Psoas muscle (tissue), 8 donors: ENCODE results near the gene ELMO1. TPM values are rescaled to one million over a fixed set of nuclear protein-coding genes. Genes with fewer than 3 reads are reported as not detected.

Source experiments
- ATAC-seq, 4 donors: fragments of 200-7000 bp; cut with Tn5 transposase; one replicate each; pipeline ENCODE4 v1.9.1; 2020; ENCODE audit warnings: moderate library complexity in 3 of 4, mild to moderate bottlenecking in 2 of 4
- DNase-seq, 2 donors: peaks; one replicate each; pipeline ENCODE4 v3.0.0-alpha.2; 2020
- H3K27ac ChIP-seq: fragments of 200-600 bp; one replicate; pipeline ENCODE4 v1.8.0; 2022
- H3K27me3 ChIP-seq, 3 donors: fragments of 200-600 bp in 1 of 3; one replicate each; pipeline versions ENCODE4 v1.6.1 to v1.8.0; 2013 to 2022; ENCODE audit warnings: low read length in 2 of 3, mild to moderate bottlenecking in 2 of 3, moderate library complexity in 1 of 3; ENCODE audit not compliant: insufficient read depth in 3 of 3
- H3K36me3 ChIP-seq, 2 donors: fragments of 200-600 bp in 1 of 2; one replicate each; pipeline versions ENCODE4 v1.6.1 to v1.8.0; 2013 to 2022; ENCODE audit warnings: low read depth in 1 of 2, mild to moderate bottlenecking in 1 of 2, moderate library complexity in 1 of 2; ENCODE audit not compliant: insufficient read depth in 1 of 2
- H3K4me1 ChIP-seq: fragments of 200-600 bp; one replicate; pipeline ENCODE4 v1.8.0; 2022
- H3K4me3 ChIP-seq: fragments of 200-600 bp; one replicate; pipeline ENCODE4 v1.8.0; 2022; ENCODE audit warnings: mild to moderate bottlenecking
- H3K9me3 ChIP-seq: fragments of 200-600 bp; one replicate; pipeline ENCODE4 v1.8.0; 2022
- CTCF ChIP-seq: fragments of 200-600 bp; IDR thresholded peaks from one replicate; pipeline ENCODE4 v1.8.0; 2022; ENCODE audit warnings: antibody characterized with exemption
- WGBS, 3 donors: extraction: QIAGEN DNeasy Blood & Tissue Kit; methylation state at CpG; one replicate each; pipeline versions ENCODE4 v1.1.6 to v1.1.7; 2013; 5-methylcytosine and 5-hydroxymethylcytosine counted together
- intact Hi-C, 2 donors: fragments of 100-400 bp; cut with DNase I; formaldehyde crosslinking; loops; one replicate each; pipeline versions ENCODE4 v1.11.0 to v1.14.2; 2022
- polyA plus RNA-seq, 3 donors: library from polyadenylated mRNA; stranded (reverse); fragments of 200-250 nt; gene quantifications; one replicate each; pipeline ENCODE4 v1.2.3, GENCODE V29; 2013
- total RNA-seq, 4 donors: library from RNA; stranded (reverse); fragmentation: NEBNext Ultra II Directional in 2 of 4; extraction: Animal tissue kit (Norgen Biotek cat#: 25700) in 2 of 4; gene quantifications; one replicate each; pipeline versions ENCODE4 v1.2.1 to v1.2.4, GENCODE V29; 2021 to 2023
- donor health status: healthy with polysubstance abuse.
- donor health status: DM: no; HTN: no; CAD: no; lungs with moderate emphysema.
- donor health status: Bipolar disorder and iron deficiency.
- donor health status: healthy.
- donor health status: DM: yes; HTN: yes; CAD: no.
- donor health status: DM: no; HTN: no; CAD: no.
- donor health status: DM: no; HTN: no; CAD: no.
- donor health status: DM: yes; HTN: yes; CAD: no.

The ELMO1 gene
- total and polyA plus RNA-seq, 7 donors: 2.8 to 8.1 (median 6.9) TPM

- Histone ChIP-seq H3K9me3 (no peaks in the 10 kb centered on the region), H3K36me3 (no peaks in the 10 kb centered on the region), H3K4me1 (no peaks in the 10 kb centered on the region), H3K27ac (no peak overlapping the region), H3K4me3 (no peak overlapping the region), H3K27me3 (no peaks in the 10 kb centered on the region)
- WGBS, 3 donors: 83 to 91% (median 85%) methylated on average over 5 of the region's 5 CpGs
- DNase-seq: no peak
- no peak for ATAC-seq
- intact Hi-C loops: no loop called here
- TF ChIP-seq CTCF: no peak
These were observed 337.8 kb downstream of the ELMO1 start for GRCh38 chr7:37110660-37111424.

GRCh38 chr7:37109843-37110242, 338.8 kb downstream of the ELMO1 start:
- DNase-seq (no peak), ATAC-seq (no peak)
- Histone ChIP-seq H3K36me3 (no peaks in the 10 kb centered on the region), H3K9me3 (no peaks in the 10 kb centered on the region), H3K27me3 (no peaks in the 10 kb centered on the region), H3K4me1 (no peaks in the 10 kb centered on the region), H3K4me3 (no peak overlapping the region), H3K27ac (no peak overlapping the region)
- intact Hi-C loops: no loop called here
- TF ChIP-seq CTCF: no peak
- 53 to 73% (median 53%) methylated on average over 5 of the region's 5 CpGs for WGBS, 3 donors

- no peak for DNase-seq
- Histone ChIP-seq H3K27me3 (no peaks in the 10 kb centered on the region), H3K27ac (no peak overlapping the region), H3K4me3 (no peak overlapping the region), H3K4me1 (no peaks in the 10 kb centered on the region), H3K9me3 (no peaks in the 10 kb centered on the region), H3K36me3 (no peaks in the 10 kb centered on the region)
- intact Hi-C loops: no loop called here
- 63 to 73% (median 69%) methylated on average over 11 of the region's 11 CpGs for WGBS, 3 donors
- TF ChIP-seq CTCF: no peak
- no peak for ATAC-seq
These were observed 339.5 kb downstream of the ELMO1 start for GRCh38 chr7:37109016-37109683.

- Histone ChIP-seq H3K36me3 (no peaks in the 10 kb centered on the region), H3K4me3 (no peak overlapping the region), H3K4me1 (no peaks in the 10 kb centered on the region), H3K27me3 (no peaks in the 10 kb centered on the region), H3K27ac (no peak overlapping the region), H3K9me3 (no peaks in the 10 kb centered on the region)
- DNase-seq (no peak), ATAC-seq (no peak)
- TF ChIP-seq CTCF: no peak
- 96 to 100% (median 100%) methylated on average over 1 of the region's 1 CpG for WGBS, 3 donors
- intact Hi-C loops: no loop called here
These were observed 340.0 kb downstream of the ELMO1 start for GRCh38 chr7:37108615-37109014.
